Fibroblast of the conjunctiva (primary cell): ENCODE measurements around the gene PBX4.

ENCODE experiments used
- DNase-seq: peaks from one replicate; pipeline ENCODE4 v3.0.0-alpha.2; 2010; ENCODE audit warnings: low read depth

Gene PBX4

DNA sequence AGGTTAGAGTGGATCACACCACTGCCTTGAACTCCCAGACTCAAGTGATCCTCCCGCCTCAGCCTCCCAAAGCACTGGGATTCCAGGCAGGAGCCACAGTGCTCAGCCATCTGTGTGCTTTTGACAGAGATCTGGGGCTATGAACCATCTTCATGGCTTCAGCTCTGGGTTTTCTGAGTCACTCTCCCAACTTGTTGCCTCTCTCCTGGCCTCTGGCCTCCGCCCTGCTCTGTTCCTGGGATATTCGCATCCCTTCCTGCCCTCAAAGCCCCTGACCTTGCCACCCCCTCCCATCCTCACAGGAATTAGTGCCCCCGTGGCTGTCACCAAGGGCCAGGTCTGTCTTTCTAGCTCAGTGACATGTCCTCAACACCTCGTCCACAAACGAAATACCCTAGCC is 30.7 kb upstream of the PBX4 start:
- DNase-seq, result no peak

DNA sequence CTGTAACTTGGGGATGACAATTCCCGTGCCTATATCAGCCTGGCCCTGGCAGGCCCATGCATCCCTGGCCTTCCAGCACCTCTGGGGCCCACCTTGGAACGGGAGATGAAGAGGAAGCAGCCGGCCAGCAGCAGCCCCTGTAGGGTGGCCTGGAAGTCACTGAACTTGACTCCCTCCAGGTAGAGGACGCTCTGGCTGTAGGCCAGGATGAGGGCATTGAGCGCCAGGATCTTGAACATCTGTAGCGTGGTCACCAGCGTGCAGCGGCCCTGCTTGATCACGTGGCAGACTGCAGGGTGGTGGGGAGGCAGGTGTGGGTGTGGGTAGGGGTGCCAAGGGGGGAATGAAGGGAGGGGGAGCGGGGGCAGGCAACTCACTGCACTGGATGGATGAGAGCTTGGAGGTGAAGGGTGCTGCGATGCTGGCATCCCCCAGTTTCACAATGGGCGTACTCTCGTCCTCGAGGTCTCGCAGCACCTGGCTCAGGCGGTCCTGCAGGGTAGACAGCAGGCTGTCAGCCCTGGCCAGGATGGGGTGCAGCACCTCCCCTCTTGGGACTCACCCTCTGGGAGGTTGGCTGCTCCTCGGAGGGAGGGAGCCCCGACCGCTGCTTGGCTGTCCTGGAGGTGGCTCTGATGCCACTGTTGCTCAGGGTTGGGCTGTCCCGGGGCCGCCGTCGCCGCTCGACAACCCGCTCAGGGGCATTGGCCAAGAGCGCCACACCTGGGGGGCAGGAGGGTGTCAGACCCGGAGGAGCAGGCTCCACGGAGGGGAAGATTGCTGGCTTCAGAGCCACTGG is 28.7 kb upstream of the PBX4 start:
- DNase-seq, result no peak

DNA sequence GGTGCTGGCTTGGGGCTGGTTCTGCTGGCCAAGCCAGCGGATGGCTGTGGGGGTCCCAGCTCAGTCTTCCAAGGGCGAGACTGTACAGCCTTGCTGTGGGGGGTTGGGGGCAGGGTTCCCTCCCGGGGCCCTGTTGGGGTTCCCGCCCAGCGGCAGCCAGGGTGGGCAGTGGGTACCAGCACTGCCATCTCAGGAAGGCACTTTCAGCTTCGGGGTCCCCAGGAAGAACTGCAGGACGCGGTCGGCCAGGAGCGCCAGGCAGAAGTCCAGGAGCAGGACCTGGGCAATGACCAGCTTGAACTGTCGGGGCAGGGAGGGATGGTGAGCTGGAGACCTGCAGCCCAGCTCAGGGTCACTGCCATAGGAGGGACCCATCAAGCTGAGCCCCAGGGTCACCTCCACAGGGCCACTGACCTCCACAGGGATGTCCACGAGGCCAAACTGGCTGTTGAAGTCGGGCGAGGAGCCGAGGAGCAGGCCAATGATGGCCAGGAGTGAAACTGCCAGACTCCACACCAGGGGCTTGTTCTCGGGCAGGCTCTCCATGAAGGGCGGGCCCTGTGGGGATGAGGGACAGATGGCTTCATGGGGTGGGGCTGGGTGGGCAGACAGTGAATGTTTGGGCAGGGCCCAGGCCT is 26.9 kb upstream of the PBX4 start:
- DNase-seq, result no peak

DNA sequence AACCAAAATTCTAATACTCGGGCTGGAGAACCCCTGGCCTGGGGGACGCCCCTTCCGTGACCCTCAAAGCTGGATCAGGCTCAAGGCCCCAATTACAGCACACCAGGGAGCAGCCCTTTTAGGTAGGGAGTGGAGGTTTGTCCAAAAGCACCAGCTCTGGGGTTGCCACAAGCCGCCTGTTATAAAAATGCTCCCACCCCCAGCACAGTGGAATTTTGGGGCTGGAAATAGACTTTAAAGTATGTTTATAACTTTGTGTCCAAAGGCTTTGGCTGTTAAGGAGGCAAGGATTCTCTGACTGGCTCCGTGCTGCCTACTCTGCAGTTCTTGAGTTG is 25.5 kb upstream of the PBX4 start:
- no peak for DNase-seq

DNA sequence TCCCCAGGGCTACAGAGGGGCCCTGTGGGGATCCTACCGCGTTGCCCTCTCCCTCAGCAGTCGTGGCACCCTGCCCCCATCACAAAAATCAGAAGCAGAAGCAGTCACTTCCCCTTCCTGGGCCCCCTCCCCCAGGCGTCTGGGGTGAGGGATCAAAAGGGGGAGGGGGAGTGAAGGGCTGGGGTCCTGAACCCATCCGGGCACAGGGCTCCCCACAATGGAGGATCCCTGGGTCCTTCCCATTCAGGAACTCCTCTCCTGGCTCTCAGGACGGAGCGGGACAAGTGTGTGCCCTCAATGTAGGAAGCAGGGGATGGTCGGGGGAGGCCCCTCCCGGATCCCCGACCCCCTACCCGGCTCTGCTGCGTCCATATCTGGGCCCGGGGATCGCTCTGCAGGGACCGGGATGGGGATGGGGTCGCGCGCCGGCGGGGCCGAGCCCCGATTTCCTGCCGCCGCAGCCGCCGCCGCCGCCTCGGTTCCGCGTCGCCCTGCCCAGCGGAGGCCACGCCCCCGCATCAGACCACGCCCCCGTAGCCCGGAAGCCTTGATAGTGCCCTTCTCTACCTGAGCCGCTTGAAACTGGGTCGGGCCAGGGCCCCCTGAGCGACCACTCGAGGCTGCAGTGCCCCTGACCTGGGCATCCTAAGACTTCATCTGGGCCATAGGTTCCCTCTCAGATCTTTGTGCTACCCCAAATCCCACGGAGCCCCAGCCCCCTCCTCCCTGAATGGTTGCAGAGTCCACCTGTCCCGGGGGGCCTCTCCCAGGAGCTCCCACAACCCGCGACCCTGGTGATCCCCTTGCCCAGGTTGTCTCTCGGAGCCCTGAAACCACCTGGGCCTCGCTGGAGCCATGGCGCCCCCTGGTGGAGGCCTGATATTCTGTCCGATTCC is 24.9 kb upstream of the PBX4 start, which contains the start of gene GMIP:
Gene GMIP (minus strand): TSS at position 500 of the 896 bp plus-strand sequence. CDS start 128 bp downstream, at position 372.
- no peak for DNase-seq

DNA sequence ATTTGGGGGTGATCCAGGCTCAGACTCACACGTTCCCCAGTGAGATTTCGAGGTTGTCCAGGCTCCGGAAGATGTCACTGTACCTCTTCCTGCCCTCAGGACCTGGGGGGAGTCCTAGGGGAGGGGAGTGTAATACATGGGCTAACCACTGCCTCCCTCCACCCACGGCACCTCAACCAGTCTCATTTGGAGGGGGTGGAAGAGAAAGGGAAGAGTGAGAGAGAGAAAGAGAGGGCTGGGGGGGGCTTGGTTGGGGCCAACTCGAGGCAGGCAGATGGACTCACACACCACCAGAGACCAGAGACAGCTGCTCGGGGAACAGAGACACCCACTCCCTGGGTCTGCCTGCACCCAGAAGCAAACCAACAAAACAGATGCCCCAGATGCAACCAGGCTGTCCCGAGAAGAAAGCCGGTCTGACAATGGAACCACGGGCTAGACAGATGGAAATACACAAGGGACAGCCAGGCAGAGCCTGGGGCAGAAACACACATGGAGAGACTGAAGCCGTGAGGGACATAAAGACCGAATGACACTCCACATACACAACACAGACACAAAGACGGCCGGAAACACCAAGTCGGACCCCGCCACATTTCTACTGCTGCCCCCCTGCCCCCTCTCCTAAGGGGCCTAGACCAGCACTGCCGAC is 24.1 kb upstream of the PBX4 start:
- no peak for DNase-seq

DNA sequence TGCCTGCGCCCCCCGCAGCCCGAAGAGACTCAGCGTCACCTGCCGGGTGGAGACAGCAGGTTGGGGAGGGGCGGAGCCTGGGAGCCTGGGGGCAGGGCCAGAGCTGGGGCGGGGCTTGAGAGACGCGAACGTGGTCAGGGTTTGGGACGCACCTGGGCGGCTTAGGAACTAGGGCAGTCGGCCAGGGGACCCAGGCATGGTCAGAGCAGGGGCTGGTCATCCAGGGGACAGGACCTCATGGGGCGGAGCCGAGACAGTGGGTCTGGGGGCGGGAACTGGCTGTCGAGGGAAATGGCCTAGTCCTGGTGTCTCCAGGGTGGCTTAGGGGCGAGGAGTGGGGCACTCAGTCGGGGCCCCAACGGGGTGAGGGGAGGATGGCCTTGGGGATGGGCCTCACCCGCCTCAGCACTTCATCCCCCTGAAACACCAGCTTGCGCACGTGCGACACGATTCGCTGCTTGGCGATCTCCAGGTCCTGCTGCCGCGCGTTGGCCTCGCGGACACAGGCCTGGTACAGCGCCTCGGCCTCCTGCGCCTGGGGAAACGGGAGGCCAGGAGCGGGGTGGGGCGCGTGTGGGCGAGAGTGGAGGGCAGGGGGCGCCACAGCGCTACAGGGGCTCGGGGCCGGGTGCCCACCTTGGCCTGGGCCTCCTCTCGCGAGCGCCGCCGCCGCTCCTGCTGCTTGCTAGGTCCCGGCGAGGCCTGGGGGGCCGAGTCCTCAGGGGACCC is 19.2 kb upstream of the PBX4 start:
- no peak for DNase-seq

DNA sequence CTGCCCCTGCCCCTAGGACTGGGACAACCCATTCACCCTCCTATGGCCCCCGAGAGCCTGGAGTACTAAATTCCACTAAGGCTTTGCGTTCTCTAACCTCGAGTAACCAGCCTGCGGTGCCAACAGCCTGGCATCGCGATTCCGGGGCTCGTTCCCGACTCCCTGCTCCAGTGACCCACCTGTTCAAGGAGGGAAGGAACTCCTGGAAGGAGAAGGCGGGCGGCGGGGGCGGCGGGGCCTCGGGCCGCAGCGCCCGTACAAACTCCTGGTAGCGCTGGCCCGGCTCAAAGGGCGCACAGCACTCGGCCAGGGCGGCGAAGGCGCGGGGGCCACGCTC is 18.7 kb upstream of the PBX4 start:
- no peak for DNase-seq

DNA sequence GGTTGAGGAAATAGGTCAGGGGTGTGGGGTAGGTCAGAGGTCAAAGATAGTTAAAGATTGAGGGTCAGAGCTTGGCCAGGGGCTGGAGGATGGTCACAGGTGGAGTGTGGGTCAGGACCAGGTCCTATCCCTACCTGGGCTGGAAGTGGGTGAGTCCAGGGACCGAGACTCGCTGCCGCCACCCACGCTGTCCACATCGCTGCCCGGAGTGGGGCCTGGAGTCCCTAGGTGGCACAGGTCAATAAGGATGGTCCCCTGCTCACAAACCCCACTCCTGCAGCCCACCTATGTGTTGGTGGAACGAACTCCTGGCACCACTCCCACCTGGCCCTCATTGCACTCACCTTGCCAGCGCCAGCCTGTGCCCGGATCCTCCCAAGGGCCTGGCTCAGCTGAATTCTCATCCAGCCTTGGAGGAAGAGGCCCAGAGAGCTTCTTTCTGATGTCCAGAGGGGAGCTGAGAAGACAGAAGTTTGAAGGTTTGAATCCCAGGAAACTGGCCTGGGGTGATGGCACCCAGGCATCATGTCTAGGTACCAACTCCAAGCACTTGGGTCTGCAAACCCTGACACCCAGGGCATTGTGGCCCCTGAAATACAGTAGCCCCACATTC is 18.2 kb upstream of the PBX4 start:
- no peak for DNase-seq

DNA sequence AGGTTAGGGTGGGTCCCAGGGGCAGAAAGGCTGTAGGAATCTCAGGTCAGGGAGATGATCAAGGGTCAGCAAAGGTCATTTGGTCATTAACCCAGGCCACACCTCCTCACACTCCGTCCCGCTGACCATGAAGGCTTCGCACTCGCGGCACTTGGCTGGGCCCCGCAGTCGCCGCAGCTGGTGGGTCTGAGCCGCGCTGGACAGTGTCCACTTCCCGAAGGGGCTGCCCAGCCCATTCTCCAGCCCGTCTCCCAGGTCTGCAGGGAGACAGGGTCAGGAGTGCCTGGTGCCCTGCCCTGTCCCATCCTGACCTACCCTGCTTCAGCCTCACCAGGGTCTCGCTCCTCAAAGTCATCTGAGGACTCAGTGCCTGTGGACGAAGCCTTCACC is 16.8 kb upstream of the PBX4 start:
- DNase-seq, result no peak

DNA sequence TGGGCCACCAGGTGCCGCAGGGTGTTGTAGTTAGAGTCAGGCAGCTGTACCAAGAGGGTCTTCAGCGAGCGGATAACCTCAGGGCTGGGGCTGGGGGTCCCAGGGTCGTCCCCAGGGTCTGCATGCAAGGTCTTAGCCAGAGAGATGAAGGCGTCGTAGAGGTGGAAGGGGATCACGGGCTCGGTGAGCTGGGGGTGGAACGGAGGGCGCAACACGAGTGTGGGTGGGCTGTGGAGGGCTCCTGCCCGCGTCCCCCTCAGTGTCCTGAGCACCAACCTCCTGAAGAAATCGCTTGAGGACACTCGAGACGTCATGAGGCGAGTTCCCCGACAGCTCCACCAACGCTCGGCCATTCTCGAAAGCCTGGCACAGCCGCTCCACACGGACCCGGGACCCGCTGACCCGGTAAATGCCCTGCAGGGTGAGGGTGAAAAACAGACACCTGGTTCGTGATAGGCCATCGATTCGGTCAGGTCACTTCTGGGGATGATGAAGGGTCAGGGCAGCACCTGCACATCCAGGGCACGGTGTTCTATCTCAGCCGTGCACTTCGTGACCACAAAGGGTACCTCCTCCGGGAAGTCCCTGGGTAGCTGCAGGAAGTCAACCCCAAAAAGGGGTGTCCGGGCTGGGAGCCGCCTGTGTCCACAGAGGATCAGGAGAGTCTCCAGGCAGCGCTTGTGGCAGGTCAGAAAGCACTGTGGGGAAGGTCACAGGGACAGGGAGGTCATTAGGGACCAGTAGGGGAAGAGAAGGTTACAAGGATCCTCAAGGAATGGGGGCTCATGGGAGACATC is 16.2 kb upstream of the PBX4 start:
- DNase-seq, result no peak

DNA sequence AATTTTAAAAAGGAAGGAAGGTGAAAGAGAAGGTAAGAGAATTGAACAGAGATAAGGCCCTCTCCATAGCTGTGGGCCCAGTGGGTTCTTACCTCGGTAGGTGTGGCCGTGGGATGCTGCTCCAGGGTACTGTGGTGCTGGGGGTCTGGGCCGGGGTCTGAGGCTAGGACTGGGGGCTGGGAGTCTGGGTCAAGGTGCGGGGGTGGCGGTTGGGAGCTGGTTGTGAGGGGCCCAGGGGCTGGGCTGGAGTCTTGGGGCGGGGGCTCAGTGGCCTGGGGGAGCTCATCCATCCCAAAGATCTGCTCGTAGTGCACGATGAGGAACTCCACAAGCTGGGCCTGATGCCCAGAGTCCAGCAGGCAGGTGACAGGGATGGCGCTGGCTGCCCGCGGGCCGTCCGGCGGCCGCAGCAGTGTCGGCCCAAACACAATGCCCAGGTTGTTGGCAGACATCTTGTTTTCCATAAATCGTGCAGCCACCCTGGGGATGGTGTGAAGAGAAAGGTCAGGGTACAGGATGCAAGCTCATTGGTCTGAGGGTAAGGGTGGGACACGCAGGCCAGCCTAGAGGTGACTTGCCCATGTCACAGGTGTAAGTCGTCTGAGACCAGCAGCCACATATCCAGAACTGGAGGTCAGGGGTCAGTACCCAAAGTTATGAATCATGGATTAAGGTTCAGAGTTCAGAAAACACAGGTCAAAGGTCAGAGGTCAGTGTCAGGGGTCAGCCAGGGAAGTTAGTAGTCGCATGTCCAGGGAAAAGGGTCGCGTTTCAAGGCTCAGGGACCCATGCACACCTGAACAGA is 15.4 kb upstream of the PBX4 start:
- DNase-seq, result no peak

DNA sequence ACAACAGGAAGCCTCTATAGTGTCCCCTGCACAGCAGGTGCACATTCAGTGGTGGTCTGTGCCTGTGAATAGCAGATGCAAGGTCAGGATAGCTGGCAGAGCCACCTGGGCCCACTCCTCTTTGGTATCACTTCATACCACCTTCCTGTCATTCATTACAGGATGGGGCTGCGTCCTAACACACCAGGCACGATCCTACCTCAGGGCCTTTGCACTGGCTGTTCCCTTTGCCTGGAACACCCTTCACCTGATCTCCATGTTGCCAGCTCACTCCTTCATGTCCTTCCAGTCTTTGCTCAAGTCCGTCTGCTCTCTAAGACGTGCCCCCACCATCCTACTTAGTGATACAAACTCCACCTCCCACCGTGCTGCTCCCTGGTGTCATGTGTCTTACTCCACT is 14.2 kb upstream of the PBX4 start:
- no peak for DNase-seq

DNA sequence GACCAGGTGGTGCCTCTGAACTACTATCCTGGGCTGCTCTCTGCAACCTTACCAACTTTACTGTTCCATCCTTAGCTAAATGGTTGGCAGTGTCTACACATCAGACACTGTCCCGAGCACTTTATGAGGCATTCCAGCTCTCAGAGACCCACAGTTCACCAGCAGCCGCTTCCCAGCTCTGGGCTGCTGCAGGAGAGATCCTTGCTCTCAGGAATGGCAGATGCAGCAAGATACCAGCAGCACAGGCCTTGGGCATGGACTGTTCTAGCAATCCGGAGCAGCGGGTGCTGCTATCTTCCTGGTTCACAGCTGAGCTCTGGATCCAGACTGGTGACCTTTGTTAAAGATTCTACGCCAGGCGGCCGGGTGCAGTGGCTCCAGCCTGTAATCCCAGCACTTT is 12.9 kb upstream of the PBX4 start:
- no peak for DNase-seq

DNA sequence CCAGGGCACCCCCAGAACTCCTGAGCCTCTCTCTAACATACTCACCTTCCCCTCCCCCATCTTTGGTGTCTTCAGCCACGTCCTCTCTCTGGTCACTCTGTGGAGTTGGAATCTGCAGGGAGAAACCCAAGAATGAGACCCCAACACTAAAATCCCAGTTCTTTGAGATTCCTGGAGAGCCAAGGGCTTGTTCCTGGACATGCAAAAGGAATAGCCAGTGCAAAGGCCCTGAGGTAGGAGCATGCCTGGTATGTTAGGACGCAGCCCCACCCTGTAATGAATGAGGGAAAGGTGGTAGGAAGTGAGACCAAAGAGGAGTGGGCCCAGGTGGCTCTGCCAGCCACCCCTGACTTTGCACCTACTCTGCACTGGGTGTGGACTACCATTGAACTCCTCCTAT is 11.9 kb upstream of the PBX4 start:
- DNase-seq, result no peak

DNA sequence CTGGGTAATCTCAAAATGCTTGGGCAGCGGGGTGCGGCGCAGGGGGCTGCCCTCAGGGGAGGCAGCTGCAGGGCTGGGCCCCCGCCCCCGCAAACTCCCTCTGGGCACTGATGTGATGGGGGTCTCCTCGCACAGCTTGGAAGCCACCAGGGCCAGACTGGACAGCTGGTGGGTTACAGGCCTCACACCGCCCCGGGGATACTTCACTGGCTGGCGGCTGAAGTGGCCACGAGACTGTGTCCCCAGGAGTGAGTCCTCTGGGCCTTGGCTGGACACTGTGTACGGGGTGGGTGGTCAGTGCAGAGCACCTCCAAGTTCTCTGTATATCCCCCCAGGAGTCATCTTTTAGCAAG is 11.6 kb upstream of the PBX4 start:
- DNase-seq, result no peak

DNA sequence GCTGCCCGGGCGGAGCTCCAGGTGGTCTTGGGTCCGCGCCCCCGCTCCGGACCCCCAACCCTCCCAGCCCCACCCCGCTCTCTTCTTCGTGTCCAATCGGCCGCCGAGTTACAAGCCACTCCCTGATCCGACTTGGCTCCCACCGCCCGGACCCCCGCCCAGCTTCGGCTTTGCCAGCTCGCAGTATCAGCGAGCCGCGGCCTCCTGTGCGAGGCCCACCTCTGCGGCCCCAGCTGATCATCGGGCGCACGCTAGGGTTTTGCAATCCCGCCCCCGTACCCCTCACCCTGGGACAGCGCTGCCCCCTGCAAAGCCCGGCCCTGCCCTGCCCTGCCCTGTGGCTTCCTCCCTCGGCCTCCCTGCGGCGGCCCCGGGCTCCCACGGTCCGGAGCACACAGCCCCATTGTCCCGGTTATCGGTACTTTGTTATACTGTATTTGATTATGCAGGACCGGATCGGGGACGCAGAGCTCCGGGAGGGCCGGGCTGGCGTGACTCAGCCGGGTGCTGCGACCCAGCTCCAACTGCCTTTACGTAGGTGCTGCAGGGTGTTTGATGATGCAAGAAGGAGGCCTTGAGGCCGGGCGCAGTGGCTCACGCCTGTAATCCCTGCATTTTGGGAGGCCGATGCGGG is 10.1 kb upstream of the PBX4 start:
- peak; percentile 49 for DNase-seq

DNA sequence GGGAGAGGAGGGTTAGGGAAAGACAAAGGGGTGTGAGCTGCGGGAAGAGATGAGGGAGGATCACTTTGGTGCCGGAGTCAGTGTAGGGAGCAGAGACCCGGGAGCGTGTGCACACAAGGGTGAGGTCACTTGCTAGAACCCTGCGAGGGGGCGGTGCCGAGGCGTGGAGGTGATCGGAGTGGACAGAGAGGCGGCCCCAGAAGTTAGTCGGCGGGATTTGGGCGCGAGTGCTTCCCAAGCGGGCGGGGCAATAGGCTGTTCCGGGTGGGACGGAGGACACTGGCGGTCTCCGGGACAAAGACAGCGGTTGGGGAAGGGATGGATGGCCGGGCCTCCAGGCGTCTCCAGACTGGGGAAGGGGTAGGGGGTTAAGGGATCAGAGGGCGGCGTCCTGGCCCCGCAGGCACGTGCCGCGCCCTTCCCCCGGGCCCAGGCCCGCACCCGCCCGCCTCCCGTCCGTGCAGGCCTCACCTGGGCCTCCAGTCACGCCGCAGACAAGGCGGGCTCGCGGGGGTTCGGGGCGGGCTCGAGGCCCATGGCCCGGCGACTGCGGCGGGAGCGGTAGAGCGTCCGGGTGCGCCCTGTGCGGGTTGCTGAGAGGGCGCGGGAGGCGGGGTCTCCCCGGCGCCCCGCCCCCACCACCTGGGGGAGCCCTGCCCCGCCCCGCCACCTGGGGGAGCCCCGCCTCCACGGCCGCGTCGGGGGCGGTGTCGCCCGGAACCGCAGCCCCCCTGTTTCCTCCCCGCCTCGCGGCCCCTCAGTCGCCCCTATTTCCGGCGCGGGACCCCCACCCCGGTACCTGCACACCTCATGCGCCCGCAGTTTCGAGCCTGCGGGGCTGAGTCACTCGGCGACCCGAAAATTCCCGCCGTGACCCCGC is 9.4 kb upstream of the PBX4 start, which contains the start of gene LPAR2:
Gene LPAR2 (minus strand): TSS at position 600 of the 880 bp plus-strand sequence. CDS start 945 bp downstream, outside the sequence.
- DNase-seq, result no peak
